OCI-LY1 (cell line): ENCODE results near the gene FEV.

Source experiments
- CTCF ChIP-seq: fragments of 200-600 bp; sonication (generic), shearing (Covaris generic); IDR thresholded peaks from 2 replicates; pipeline ENCODE4 v1.5.1; 2017; ENCODE audit warnings: mild to moderate bottlenecking, antibody characterized with exemption, low read length, moderate library complexity, mixed read lengths
- EZH2 ChIP-seq: fragments of 200-600 bp; sonication (generic), shearing (Covaris generic); IDR thresholded peaks from 2 replicates; pipeline ENCODE4 v1.8.0; 2017; ENCODE audit warnings: borderline replicate concordance, mixed run types, mild to moderate bottlenecking, antibody characterized with exemption, low read length, moderate library complexity, mixed read lengths

GRCh38 chr2:218984239-218985020 lies 554 bp downstream of the FEV start:
- TF ChIP-seq CTCF = no peak
- no peak for TF ChIP-seq EZH2
